GM18499 (cell line): Measurements from ENCODE around the gene MAP3K9.
"Not testable (repeated sequence)": the region's sequence is repeated elsewhere in the genome, so short reads cannot be mapped to it uniquely, and the experiment has no call there.

Experiments used
- ATAC-seq: cut with Tn5 transposase; IDR thresholded peaks from one replicate; pipeline ENCODE4 v1.9.1; 2021; ENCODE audit warnings: moderate number of reproducible peaks; ENCODE audit not compliant: insufficient read depth, unreplicated experiment

The MAP3K9 gene

GRCh38 chr14:70809225-70810219 lies at the start of gene MAP3K9:
Gene MAP3K9 (minus strand): TSS chr14:70809513. CDS start chr14:70809171, 342 bp downstream.
- ATAC-seq, result peak; percentile 66

GRCh38 chr14:70858641-70859040 lies 49.3 kb upstream of the MAP3K9 start:
- ATAC-seq, result no peak

- ATAC-seq, result no peak
Observed at GRCh38 chr14:70857496-70857890, 48.2 kb upstream of the MAP3K9 start.

GRCh38 chr14:70856851-70857495 lies 47.7 kb upstream of the MAP3K9 start:
- no peak for ATAC-seq

- ATAC-seq, result no peak
Observed at GRCh38 chr14:70855486-70855885, 46.2 kb upstream of the MAP3K9 start.

GRCh38 chr14:70853658-70854057 lies 44.3 kb upstream of the MAP3K9 start:
- not testable (repeated sequence) for ATAC-seq

- no peak for ATAC-seq
Observed at GRCh38 chr14:70847406-70848090, 38.2 kb upstream of the MAP3K9 start.

GRCh38 chr14:70845601-70846000 lies 36.3 kb upstream of the MAP3K9 start:
- no peak for ATAC-seq

- ATAC-seq, result no peak
Observed at GRCh38 chr14:70842851-70843462, 33.6 kb upstream of the MAP3K9 start.

- ATAC-seq, result no peak
Observed at GRCh38 chr14:70838076-70838475, 28.8 kb upstream of the MAP3K9 start.

- ATAC-seq, result no peak
Observed at GRCh38 chr14:70836946-70837345, 27.6 kb upstream of the MAP3K9 start.

- ATAC-seq, result no peak
Observed at GRCh38 chr14:70833884-70834283, 24.6 kb upstream of the MAP3K9 start.

- ATAC-seq, result no peak
Observed at GRCh38 chr14:70832561-70833305, 23.4 kb upstream of the MAP3K9 start.

- no peak for ATAC-seq
Observed at GRCh38 chr14:70830998-70831781, 21.9 kb upstream of the MAP3K9 start.

GRCh38 chr14:70828188-70828587 lies 18.9 kb upstream of the MAP3K9 start:
- no peak for ATAC-seq

GRCh38 chr14:70827752-70828151 lies 18.4 kb upstream of the MAP3K9 start:
- ATAC-seq, result no peak

- ATAC-seq, result no peak
Observed at GRCh38 chr14:70827347-70827746, 18.0 kb upstream of the MAP3K9 start.

- ATAC-seq, result no peak
Observed at GRCh38 chr14:70823281-70823680, 14.0 kb upstream of the MAP3K9 start.
